ENCODE measurements around the gene ING4. TPM values are rescaled to one million over a fixed set of nuclear protein-coding genes. Genes with fewer than 3 reads are reported as not detected.

ING4 gene
- total RNA-seq, 1 experiment from 2014 or later, result 15.2 TPM

- BruUV-seq (replicated peaks), result no TSS peak
- H3K9me3 Mint-ChIP-seq (ENCODE audit: unreplicated experiment), result no peaks in the 10 kb centered on the region
- TF ChIP-seq CTCF (IDR thresholded peaks at IDR 0.05; ENCODE audit: unreplicated experiment), result no peak
- no peak overlapping the region for H3K4me3 Mint-ChIP-seq (ENCODE audit: unreplicated experiment)
- H3K27ac Mint-ChIP-seq (ENCODE audit: low read depth, unreplicated experiment), result no peak overlapping the region
- peaks cover 37% of the 10 kb centered on the region for H3K27me3 Mint-ChIP-seq (ENCODE audit: insufficient read depth, unreplicated experiment)
- H3K36me3 Mint-ChIP-seq (ENCODE audit: insufficient read depth, unreplicated experiment), result no peaks in the 10 kb centered on the region
- ChIA-PET CTCF (interaction anchor here (0.6 to 1.3 kb wide), 4 partner anchors 11 to 88 kb away, joined by 3 read pairs; no protein-coding TSS in a partner anchor), POLR2A (interaction anchor here (0.9 to 1.3 kb wide), 3 partner anchors 10 to 28 kb away, joined by 3 to 9 read pairs (median 5); partner anchors contain the start of gene COPS7A)
- intact Hi-C loops (cut with micrococcal nuclease), result loop anchor here (2.0 to 5.0 kb wide), 2 partner anchors 133 to 273 kb away; no protein-coding TSS in a partner anchor
- no peak for DNase-seq (ENCODE audit: unreplicated experiment)
- peaks cover 8% of the 10 kb centered on the region for H3K4me1 Mint-ChIP-seq (ENCODE audit: insufficient read depth, unreplicated experiment)
These were observed 32.6 kb upstream of the ING4 start for GRCh38 chr12:6695313-6696045.

GRCh38 chr12:6694701-6695100 lies 31.8 kb upstream of the ING4 start:
- no peak for DNase-seq (ENCODE audit: unreplicated experiment)
- no peaks in the 10 kb centered on the region for H3K9me3 Mint-ChIP-seq (ENCODE audit: unreplicated experiment)
- no peak for TF ChIP-seq CTCF (IDR thresholded peaks at IDR 0.05; ENCODE audit: unreplicated experiment)
- H3K4me1 Mint-ChIP-seq (ENCODE audit: insufficient read depth, unreplicated experiment), result peaks cover 7% of the 10 kb centered on the region
- peaks cover 2% of the 10 kb centered on the region for H3K36me3 Mint-ChIP-seq (ENCODE audit: insufficient read depth, unreplicated experiment)
- H3K4me3 Mint-ChIP-seq (ENCODE audit: unreplicated experiment), result no peak overlapping the region
- H3K27me3 Mint-ChIP-seq (ENCODE audit: insufficient read depth, unreplicated experiment), result peaks cover 30% of the 10 kb centered on the region
- H3K27ac Mint-ChIP-seq (ENCODE audit: low read depth, unreplicated experiment), result no peak overlapping the region
- POLR2A ChIA-PET, result no interaction called here
- intact Hi-C loops (cut with micrococcal nuclease), result loop anchor here (5.0 kb wide), 1 partner anchor 132 kb away; no protein-coding TSS in a partner anchor
- BruUV-seq (replicated peaks), result no TSS peak
- CTCF ChIA-PET, result no interaction called here

GRCh38 chr12:6693832-6694355 lies 31.0 kb upstream of the ING4 start:
- H3K9me3 Mint-ChIP-seq (ENCODE audit: unreplicated experiment), result no peaks in the 10 kb centered on the region
- no peak overlapping the region for H3K27ac Mint-ChIP-seq (ENCODE audit: low read depth, unreplicated experiment)
- ChIA-PET POLR2A (no interaction called here), CTCF (no interaction called here)
- BruUV-seq (replicated peaks), result no TSS peak
- H3K4me3 Mint-ChIP-seq (ENCODE audit: unreplicated experiment), result no peak overlapping the region
- no peak for DNase-seq (ENCODE audit: unreplicated experiment)
- TF ChIP-seq CTCF (IDR thresholded peaks at IDR 0.05; ENCODE audit: unreplicated experiment), result no peak
- H3K36me3 Mint-ChIP-seq (ENCODE audit: insufficient read depth, unreplicated experiment), result peaks cover 10% of the 10 kb centered on the region
- H3K4me1 Mint-ChIP-seq (ENCODE audit: insufficient read depth, unreplicated experiment), result no peaks in the 10 kb centered on the region
- intact Hi-C loops (cut with micrococcal nuclease), result no loop called here
- peaks cover 22% of the 10 kb centered on the region for H3K27me3 Mint-ChIP-seq (ENCODE audit: insufficient read depth, unreplicated experiment)

GRCh38 chr12:6692888-6693287 lies 30.0 kb upstream of the ING4 start:
- no peaks in the 10 kb centered on the region for H3K9me3 Mint-ChIP-seq (ENCODE audit: unreplicated experiment)
- ChIA-PET POLR2A (interaction anchor here (0.9 to 5.6 kb wide), 2 partner anchors 25 to 31 kb away, joined by 5 to 159 read pairs; partner anchors contain the start of gene COPS7A), CTCF (interaction anchor here (0.5 to 0.6 kb wide), 2 partner anchors 89 to 617 kb away, joined by 3 read pairs; no protein-coding TSS in a partner anchor)
- H3K4me1 Mint-ChIP-seq (ENCODE audit: insufficient read depth, unreplicated experiment), result peaks cover 4% of the 10 kb centered on the region
- no peak for DNase-seq (ENCODE audit: unreplicated experiment)
- no TSS peak for BruUV-seq (replicated peaks)
- no peak overlapping the region for H3K4me3 Mint-ChIP-seq (ENCODE audit: unreplicated experiment)
- no peak overlapping the region for H3K27ac Mint-ChIP-seq (ENCODE audit: low read depth, unreplicated experiment)
- peaks cover 12% of the 10 kb centered on the region for H3K27me3 Mint-ChIP-seq (ENCODE audit: insufficient read depth, unreplicated experiment)
- peaks cover 10% of the 10 kb centered on the region for H3K36me3 Mint-ChIP-seq (ENCODE audit: insufficient read depth, unreplicated experiment)
- no peak for TF ChIP-seq CTCF (IDR thresholded peaks at IDR 0.05; ENCODE audit: unreplicated experiment)
- intact Hi-C loops (cut with micrococcal nuclease), result no loop called here
